Measurements from ENCODE around the gene CA4. TPM values are rescaled to one million over a fixed set of nuclear protein-coding genes. Genes with fewer than 3 reads are reported as not detected.

CA4 gene
- total and polyA plus RNA-seq, 9 of the 15 experiments (the other 6 are each of a cell fraction or from before 2014, with no cell fraction given): 0.13 TPM; not detected in 7

- TF ChIP-seq NFYB (IDR thresholded peaks at IDR 0.05; ENCODE audit: extremely low read depth, insufficient read length) (peak; percentile 80), ZNF609 (CRISPR knock-in tag; IDR thresholded peaks at IDR 0.05; ENCODE audit: borderline replicate concordance) (no peak), HDAC1 (IDR thresholded peaks at IDR 0.05) (peak in 1 of 2 experiments; percentile 66; a peak in 2 of 4 replicates), ZC3H11A (IDR thresholded peaks at IDR 0.05; ENCODE audit: low read depth, low read length) (no peak), ZBTB33 (CRISPR knock-in tag; IDR thresholded peaks at IDR 0.05) (peak; percentile 82), ETS1 (conservative IDR thresholded peaks at IDR 0.05; ENCODE audit: control insufficient read depth, low read depth, low read length) (peak; percentile 80), ZNF212 (CRISPR knock-in tag; IDR thresholded peaks at IDR 0.05) (no peak), ARID1B (IDR thresholded peaks at IDR 0.05) (no peak), ARHGAP35 (IDR thresholded peaks at IDR 0.05; ENCODE audit: partially characterized antibody) (no peak)
Measured at GRCh38 chr17:60135151-60135950, 14.4 kb upstream of the CA4 start (continued).
